ENCODE data around the gene RHD.
A peak's percentile ranks its signal among the peaks of the same experiment; 100 is the strongest.
"Not testable (repeated sequence)": the region's sequence is repeated elsewhere in the genome, so short reads cannot be mapped to it uniquely, and the experiment has no call there.

The RHD gene

DNA sequence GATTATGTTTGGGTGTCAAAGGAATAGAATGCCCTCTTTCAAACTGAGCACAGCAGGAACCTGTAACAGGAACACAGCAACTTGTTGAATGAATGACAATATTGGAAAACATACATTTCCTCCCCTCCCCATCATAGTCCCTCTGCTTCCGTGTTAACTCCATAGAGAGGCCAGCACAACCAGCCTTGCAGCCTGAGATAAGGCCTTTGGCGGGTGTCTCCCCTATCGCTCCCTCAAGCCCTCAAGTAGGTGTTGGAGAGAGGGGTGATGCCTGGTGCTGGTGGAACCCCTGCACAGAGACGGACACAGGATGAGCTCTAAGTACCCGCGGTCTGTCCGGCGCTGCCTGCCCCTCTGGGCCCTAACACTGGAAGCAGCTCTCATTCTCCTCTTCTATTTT, at the start of gene RHD:
Gene RHD, plus strand, starts transcription at position 272 of the 400 bp plus-strand sequence. Its CDS starts 39 bp downstream, at position 311.
- H3K27ac ChIP-seq; H3K4me3 ChIP-seq; DNase-seq (ENCODE audit: low spot score): not testable (repeated sequence)

DNA sequence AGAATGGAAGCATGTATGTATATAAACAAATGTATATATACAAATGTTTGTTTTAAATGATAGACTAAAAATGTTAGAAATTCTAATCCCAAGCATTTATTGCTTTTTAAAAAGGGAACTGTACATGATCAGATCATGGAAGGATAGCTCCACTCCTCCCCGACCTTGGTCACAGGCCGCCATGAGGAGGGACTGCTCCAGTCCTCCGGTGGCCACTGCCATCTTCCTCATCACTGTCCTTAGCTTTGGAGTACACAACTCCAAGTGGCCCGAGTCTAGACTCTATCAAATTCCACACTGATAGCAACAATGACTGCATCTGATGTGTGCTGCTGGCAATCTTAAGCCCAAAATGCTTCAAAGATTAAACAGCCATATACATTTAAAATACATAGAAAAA, 49.7 kb upstream of the RHD start:
- DNase-seq (ENCODE audit: low spot score): no peak
- Histone ChIP-seq H3K4me3 (no peak overlapping the region), H3K27ac (no peak overlapping the region)
- TF ChIP-seq, protein P1, sequence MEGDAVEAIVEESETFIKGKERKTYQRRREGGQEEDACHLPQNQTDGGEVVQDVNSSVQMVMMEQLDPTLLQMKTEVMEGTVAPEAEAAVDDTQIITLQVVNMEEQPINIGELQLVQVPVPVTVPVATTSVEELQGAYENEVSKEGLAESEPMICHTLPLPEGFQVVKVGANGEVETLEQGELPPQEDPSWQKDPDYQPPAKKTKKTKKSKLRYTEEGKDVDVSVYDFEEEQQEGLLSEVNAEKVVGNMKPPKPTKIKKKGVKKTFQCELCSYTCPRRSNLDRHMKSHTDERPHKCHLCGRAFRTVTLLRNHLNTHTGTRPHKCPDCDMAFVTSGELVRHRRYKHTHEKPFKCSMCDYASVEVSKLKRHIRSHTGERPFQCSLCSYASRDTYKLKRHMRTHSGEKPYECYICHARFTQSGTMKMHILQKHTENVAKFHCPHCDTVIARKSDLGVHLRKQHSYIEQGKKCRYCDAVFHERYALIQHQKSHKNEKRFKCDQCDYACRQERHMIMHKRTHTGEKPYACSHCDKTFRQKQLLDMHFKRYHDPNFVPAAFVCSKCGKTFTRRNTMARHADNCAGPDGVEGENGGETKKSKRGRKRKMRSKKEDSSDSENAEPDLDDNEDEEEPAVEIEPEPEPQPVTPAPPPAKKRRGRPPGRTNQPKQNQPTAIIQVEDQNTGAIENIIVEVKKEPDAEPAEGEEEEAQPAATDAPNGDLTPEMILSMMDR (IDR thresholded peaks at IDR 0.05): no peak

DNA sequence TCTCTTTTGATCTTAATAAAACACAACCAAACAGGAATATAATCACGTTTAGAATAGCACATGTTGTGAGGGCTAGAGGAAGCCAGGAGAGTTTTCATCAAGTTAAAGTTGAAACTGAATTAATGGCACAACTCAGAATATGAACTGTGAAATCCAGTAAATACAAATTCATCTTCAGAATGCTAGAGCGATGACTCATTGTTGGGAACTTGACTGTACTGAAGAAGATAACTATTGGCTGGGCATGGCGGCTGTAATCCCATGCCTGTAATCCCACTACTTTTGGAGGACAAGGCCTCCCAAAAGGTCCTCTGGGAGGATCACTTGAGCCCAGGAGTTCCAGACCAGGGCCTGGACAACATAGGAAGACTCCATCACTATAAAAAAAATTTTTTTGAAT, 48.8 kb upstream of the RHD start:
- Histone ChIP-seq H3K27ac (no peak overlapping the region), H3K4me3 (no peak overlapping the region)
- no peak for DNase-seq (ENCODE audit: low spot score)
- TF ChIP-seq, protein P1 (IDR thresholded peaks at IDR 0.05): no peak

DNA sequence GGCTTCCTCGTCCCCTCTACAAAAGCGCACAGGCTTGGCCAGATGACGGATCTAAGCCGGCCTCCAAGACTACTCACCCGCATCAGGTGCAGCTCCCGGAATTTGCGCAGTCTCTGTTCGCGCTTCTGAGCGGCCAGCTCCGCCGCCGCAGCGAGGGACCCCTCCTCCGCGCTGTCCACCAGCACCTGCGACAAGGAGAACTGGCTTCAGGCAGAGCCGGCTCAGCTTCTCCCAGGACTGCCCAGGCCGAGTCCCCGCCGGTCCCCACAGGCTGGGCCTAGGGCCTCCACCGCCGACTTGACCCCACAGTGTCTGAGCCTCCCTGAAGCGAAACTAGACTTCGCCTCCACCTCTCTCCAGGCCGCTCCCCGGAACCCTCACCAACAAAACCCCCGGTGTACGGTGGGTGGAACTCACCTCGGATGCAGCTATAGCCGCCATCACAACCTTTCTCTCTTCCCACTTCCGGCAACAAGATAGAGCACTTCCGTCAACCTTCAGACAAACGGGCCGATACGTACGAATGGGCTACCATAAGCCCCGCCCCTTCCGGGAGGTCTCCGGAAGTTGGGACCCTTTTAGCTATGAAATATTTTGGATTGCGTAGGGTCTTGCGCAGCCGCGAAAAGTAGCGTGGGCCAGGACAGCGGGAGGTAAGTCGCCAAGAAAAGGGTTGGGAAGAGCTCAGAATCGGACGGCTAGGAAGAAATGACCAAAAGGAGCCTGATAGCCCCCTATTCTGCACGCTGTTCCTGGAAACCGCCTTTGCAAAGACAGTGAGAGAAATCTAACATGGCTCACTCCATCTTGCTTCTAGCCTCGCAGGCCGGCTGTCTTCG, 40.1 kb upstream of the RHD start, which contains the start of gene SYF2:
Gene SYF2, minus strand, starts transcription at position 476 of the 839 bp plus-strand sequence. Its CDS starts 35 bp downstream, at position 441.
- DNase-seq (ENCODE audit: low spot score): peak; percentile 95
- Histone ChIP-seq H3K4me3 (peak within 1 kb of the TSS; percentile 88), H3K27ac (peak within 1 kb of the TSS; percentile 81 to 93)
- TF ChIP-seq, protein P1 (IDR thresholded peaks at IDR 0.05): no peak

DNA sequence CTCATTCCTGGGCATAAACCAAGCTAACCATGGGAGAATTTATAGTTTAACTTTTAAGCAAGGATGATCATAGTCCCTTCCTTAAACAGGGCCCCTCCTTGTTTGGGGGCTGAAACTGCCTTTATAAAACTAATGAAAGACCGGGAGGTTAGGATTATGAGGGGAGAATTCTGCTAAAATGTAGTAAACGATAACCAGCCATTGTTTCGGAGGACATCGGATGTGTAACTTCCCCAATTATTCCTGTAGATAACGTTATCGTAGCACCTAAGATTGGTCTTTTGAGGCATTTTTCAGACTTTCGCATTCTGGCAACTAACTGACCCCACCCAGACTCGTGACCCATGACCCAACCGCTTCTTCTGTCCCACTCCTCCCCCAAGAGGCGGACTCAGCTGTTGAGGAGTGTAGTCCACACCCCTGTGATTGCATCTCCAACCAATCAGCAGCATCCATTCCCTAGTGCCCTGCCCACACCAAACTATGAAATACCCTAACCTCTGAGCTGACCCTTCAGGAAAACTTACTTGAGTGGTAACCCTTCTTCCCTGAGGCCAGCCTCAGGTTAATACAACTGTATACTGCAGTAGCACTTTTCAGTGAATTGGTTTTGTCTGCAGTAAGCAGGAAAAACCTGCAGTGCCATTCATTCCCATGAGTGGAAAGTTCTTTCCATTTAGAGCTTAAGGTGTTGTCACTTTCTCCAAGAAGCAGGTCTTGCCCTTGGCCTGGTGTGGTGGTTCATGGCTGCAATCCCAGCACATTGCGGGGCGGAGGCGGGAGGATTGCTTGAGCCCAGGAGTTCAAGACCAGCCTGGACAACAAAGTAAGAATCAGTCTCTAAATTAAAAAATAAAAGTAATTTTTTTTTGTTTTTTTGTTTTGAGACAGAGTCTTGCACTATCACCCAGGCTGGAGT, 39.2 kb upstream of the RHD start:
- Histone ChIP-seq H3K4me3 (peak overlapping the region; percentile 88), H3K27ac (peak overlapping the region; percentile 81 to 93)
- TF ChIP-seq, protein P1 (IDR thresholded peaks at IDR 0.05): no peak
- peak; percentile 84 for DNase-seq (ENCODE audit: low spot score)

DNA sequence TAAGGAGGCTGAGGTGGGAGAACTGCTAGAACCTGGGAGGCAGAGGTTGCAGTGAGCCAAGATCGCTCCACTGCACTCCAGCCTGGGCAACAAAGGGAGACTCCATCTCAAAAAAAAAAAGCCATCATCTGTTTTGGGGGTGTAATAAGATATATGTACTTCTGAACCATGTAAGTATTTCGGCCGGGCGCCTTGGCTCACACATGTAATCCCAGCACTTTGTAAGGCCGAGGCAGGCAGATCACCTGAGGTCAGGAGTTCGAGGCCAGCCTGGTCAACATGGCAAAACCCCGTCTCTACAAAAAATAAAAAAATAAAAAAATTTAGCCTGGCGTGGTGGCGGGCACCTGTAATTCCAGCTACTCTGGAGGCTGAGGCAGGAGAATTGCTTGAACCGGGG, 36.9 kb upstream of the RHD start:
- not testable (repeated sequence) for H3K4me3 ChIP-seq; H3K27ac ChIP-seq; DNase-seq (ENCODE audit: low spot score)

DNA sequence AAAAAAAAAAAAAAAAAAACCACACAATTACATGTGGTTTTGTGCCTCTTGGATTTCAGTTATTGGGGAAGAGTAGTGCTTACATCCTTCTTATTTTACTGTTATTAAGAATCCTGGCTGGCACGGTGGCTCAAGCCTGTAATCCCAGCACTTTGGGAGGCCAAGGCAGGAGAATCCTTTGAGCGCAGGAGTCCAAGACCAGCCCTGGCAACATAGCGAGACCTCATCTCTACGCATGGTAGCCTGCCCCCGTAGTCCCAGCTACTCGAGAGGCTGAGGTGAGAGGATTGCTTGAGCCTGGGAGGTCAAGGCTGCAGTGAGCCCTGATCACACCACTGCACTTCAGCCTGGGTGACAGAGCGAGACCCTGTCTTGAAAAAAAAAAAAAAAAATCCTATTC, 36.0 kb upstream of the RHD start:
- not testable (repeated sequence) for DNase-seq (ENCODE audit: low spot score); H3K4me3 ChIP-seq; H3K27ac ChIP-seq

DNA sequence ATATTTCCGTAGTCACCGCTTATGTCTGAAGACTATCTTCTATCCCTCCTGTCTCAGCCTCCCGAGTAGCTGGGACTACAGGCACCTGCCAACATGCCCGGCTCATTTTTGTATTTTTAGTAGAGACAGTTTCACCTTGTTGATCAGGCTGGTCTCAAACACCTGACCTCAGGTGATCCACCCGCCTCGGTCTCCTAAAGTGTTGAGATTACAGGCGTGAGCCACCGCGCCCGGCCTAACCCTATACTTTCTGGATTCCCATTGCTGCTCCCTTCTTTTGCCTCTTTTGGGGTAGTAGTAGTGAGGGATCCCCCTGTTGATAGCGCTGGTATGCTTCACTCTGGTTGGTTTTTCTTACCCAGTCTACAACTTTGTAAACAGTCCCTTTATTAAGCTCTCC, 34.3 kb upstream of the RHD start:
- Histone ChIP-seq H3K4me3 (no peak overlapping the region), H3K27ac (no peak overlapping the region)
- TF ChIP-seq, protein P1 (IDR thresholded peaks at IDR 0.05): no peak
- no peak for DNase-seq (ENCODE audit: low spot score)
